Testis (tissue), 2 donors: Measurements from ENCODE around the gene PCDHGA11.

Experiments used
- POLR2A ChIP-seq: fragments of 450-650 bp; IDR thresholded peaks from one replicate; pipeline ENCODE4 v1.6.1; 2017; ENCODE audit warnings: antibody characterized with exemption, mild to moderate bottlenecking, moderate library complexity
- TF ChIP-seq, protein P1 (sequence below), 3 experiments: fragments of 450-650 bp in 2 of 3; fragments of 200-600 bp in 1 of 3; sonication (generic) in 1 of 3; IDR thresholded peaks; one replicate each; pipeline ENCODE4 v1.5.1; 2016 to 2019; ENCODE audit warnings: antibody characterized with exemption in 3 of 3, mild to moderate bottlenecking in 2 of 3, moderate library complexity in 1 of 3

DNA sequence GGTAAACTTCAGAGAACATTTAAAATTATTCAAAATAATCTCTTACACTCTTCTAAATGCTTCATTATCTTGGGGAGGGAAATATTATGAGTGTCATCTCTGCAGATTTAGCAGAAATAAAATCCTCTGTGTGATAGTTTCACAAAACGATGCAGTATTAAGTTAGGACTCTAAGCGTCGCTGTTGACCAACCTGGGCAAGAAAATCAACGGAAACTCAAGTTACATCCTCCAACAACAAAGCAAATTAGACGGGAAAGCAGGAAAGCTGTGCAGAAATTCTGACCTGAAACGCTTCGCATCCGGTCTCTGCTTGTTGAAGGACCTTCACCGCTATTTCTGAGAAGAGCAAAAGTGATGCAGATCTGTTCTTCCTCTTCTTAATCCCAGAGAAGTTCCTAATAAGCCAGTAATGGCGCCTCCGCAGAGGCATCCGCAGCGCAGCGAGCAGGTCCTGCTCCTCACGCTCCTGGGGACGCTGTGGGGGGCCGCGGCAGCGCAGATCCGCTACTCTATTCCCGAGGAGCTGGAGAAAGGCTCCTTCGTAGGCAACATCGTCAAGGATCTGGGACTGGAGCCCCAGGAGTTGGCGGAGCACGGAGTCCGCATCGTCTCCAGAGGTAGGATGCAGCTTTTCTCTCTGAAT is 47.1 kb upstream of the PCDHGA11 start, which contains the start of gene PCDHGA6:
- TF ChIP-seq, protein P1, sequence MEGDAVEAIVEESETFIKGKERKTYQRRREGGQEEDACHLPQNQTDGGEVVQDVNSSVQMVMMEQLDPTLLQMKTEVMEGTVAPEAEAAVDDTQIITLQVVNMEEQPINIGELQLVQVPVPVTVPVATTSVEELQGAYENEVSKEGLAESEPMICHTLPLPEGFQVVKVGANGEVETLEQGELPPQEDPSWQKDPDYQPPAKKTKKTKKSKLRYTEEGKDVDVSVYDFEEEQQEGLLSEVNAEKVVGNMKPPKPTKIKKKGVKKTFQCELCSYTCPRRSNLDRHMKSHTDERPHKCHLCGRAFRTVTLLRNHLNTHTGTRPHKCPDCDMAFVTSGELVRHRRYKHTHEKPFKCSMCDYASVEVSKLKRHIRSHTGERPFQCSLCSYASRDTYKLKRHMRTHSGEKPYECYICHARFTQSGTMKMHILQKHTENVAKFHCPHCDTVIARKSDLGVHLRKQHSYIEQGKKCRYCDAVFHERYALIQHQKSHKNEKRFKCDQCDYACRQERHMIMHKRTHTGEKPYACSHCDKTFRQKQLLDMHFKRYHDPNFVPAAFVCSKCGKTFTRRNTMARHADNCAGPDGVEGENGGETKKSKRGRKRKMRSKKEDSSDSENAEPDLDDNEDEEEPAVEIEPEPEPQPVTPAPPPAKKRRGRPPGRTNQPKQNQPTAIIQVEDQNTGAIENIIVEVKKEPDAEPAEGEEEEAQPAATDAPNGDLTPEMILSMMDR (IDR thresholded peaks at IDR 0.05), result peak in 2 of 3 experiments; percentile 18 to 19
- no peak for TF ChIP-seq POLR2A
